BLaER1 treated with 17β-estradiol and CSF1 and Interleukin-3, amounts not matched to agents 10 nM and 100 nM (cell line): ENCODE results near the gene ATP5MG.

Source experiments
- H3K27ac ChIP-seq, 11 experiments: shearing (Covaris generic); formaldehyde crosslinking; 2 replicates each; pipeline ENCODE4 v1.8.1; 2022
- H3K27me3 ChIP-seq, 11 experiments: shearing (Covaris generic); formaldehyde crosslinking; 2 replicates each; pipeline ENCODE4 v1.8.1; 2022
- H3K36me3 ChIP-seq, 11 experiments: shearing (Covaris generic); formaldehyde crosslinking; 2 replicates each; pipeline ENCODE4 v1.8.1; 2022
- H3K4me1 ChIP-seq, 10 experiments: shearing (Covaris generic); formaldehyde crosslinking; 2 replicates each; pipeline ENCODE4 v1.8.1; 2022
- H3K4me2 ChIP-seq, 11 experiments: shearing (Covaris generic); formaldehyde crosslinking; 2 replicates each; pipeline ENCODE4 v1.8.1; 2022
- H3K4me3 ChIP-seq, 10 experiments: shearing (Covaris generic); formaldehyde crosslinking; 2 replicates each; pipeline ENCODE4 v1.8.1; 2022
- H3K9ac ChIP-seq, 11 experiments: shearing (Covaris generic); formaldehyde crosslinking; 2 replicates each; pipeline ENCODE4 v1.8.1; 2022
- H3K9me3 ChIP-seq, 11 experiments: shearing (Covaris generic); formaldehyde crosslinking; replicated peaks in 1 of 11; 2 replicates each; pipeline ENCODE4 v1.8.1; 2022
- H4K20me1 ChIP-seq, 11 experiments: shearing (Covaris generic); formaldehyde crosslinking; 2 replicates each; pipeline ENCODE4 v1.8.1; 2022
- Cebpa-rat ChIP-seq, 11 experiments: shearing (Covaris generic); IDR thresholded peaks; 2 replicates each; pipeline ENCODE4 v1.8.1; 2022

ATP5MG gene, protein sequence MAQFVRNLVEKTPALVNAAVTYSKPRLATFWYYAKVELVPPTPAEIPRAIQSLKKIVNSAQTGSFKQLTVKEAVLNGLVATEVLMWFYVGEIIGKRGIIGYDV

DNA sequence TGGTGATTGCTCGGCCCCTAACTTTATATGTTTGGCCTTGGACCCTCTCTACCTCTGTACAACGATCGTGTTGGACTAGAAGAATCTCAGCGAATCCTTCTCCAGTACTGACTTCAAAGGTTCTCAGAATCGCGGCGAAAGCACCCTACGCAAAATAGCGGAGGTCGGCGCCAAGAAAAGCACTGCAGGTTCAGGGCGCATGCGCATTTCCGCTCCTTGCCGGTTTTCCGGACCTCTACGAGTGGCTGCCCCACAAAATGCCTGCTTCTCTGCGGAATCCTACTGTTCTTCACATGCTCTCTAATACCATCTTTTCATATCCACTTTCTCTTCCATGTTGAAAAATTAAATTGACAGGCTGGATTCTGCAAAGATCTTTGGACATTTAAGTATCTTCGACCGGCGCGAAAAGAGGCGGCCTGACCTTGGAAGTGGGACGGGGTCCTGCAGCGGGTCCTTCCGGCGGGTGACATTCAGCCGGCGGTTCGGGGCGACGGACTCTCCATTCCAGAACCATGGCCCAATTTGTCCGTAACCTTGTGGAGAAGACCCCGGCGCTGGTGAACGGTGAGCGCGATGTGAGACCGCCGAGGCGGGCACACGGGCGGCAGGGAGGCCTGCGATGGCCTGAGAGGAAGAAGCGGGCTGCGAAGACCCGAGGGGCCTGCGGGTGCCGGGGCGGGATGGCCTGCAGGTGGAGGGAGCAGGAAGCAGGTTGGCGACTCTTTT is at the start of gene ATP5MG:
ATP5MG (plus strand) TSS at position 456 of the 729 bp plus-strand sequence; CDS start at position 516, 60 bp downstream.
- Histone ChIP-seq H3K9me3 (no peaks in the 10 kb centered on the region), H3K27ac (peak within 1 kb of the TSS; percentile 84 to 97 (median 93)), H4K20me1 (peaks cover 39 to 49% (median 44%) of the 10 kb centered on the region in 11 experiments; a peak in 21 of 22 replicates), H3K4me1 (peaks cover 36 to 50% (median 45%) of the 10 kb centered on the region in 10 experiments), H3K36me3 (peaks cover 46 to 73% (median 64%) of the 10 kb centered on the region in 11 experiments), H3K9ac (peak within 1 kb of the TSS; percentile 82 to 92 (median 88)), H3K27me3 (no peaks in the 10 kb centered on the region), H3K4me3 (peak within 1 kb of the TSS; percentile 86 to 97 (median 92)), H3K4me2 (peak within 1 kb of the TSS; percentile 80 to 95 (median 91))
- no peak for TF ChIP-seq Cebpa-rat (IDR thresholded peaks at IDR 0.05)

DNA sequence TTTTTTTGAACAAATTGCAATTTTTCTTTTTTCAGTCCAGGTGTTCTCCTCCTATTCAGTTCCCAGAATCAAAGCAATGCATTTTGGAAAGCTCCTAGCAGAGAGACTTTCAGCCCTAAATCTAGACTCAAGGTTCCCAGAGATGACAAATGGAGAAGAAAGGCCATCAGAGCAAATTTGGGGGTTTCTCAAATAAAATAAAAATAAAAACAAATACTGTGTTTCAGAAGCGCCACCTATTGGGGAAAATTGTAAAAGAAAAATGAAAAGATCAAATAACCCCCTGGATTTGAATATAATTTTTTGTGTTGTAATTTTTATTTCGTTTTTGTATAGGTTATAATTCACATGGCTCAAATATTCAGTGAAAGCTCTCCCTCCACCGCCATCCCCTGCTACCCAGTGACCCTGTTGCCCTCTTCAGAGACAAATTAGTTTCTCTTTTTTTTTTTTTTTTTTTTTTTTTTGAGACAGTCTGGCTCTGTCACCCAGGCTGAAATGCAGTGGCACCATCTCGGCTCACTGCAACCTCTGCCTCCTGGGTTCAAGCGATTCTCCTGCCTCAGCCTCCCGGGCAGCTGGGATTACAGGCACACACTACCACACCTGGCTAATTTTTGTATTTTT is 48.2 kb upstream of the ATP5MG start:
- no peak for TF ChIP-seq Cebpa-rat (IDR thresholded peaks at IDR 0.05)
- no peaks in the 10 kb centered on the region for H3K36me3 ChIP-seq
- H3K4me3 ChIP-seq = no peak overlapping the region
- no peaks in the 10 kb centered on the region for H3K9me3 ChIP-seq
- no peak overlapping the region for H3K4me2 ChIP-seq
- H3K9ac ChIP-seq = no peak overlapping the region
- H3K27me3 ChIP-seq = no peaks in the 10 kb centered on the region
- H3K27ac ChIP-seq = no peak overlapping the region
- 0 out of 20 replicates have a peak, but pooled peaks cover 0 to 5% (median 0%) of the 10 kb centered on the region in 10 experiments for H3K4me1 ChIP-seq
- H4K20me1 ChIP-seq = no peaks in the 10 kb centered on the region

DNA sequence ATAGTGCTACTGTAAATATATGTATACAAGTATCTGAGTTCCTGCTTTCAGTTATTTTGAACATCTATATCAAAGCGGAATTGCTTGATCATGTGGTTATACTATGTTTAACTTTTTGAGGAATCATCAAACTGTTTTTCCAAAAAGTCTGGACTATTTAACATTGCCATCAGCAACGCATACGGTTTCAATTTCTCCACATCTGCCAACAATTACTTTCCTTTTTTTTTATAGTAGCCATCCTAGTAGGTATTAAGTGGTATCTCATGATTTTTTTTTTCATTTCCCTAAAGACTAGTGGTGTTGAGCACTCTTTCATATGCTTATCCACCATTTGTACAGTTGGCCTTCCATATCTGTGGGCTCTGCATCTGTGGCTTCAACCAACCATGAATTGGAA is 43.3 kb upstream of the ATP5MG start:
- no peak overlapping the region for H3K4me3 ChIP-seq
- H3K9ac ChIP-seq = no peak overlapping the region
- peaks cover 0 to 6% (median under 1%) of the 10 kb centered on the region in 11 experiments; a peak in 5 of 22 replicates for H3K36me3 ChIP-seq
- H3K27me3 ChIP-seq = no peaks in the 10 kb centered on the region
- H3K27ac ChIP-seq = no peak overlapping the region
- peaks cover 0 to 24% (median 5%) of the 10 kb centered on the region in 11 experiments; a peak in 9 of 22 replicates for H4K20me1 ChIP-seq
- H3K4me2 ChIP-seq = no peak overlapping the region
- no peak for TF ChIP-seq Cebpa-rat (IDR thresholded peaks at IDR 0.05)
- no peaks in the 10 kb centered on the region for H3K9me3 ChIP-seq
- H3K4me1 ChIP-seq = peaks cover 12 to 28% (median 16%) of the 10 kb centered on the region in 10 experiments

DNA sequence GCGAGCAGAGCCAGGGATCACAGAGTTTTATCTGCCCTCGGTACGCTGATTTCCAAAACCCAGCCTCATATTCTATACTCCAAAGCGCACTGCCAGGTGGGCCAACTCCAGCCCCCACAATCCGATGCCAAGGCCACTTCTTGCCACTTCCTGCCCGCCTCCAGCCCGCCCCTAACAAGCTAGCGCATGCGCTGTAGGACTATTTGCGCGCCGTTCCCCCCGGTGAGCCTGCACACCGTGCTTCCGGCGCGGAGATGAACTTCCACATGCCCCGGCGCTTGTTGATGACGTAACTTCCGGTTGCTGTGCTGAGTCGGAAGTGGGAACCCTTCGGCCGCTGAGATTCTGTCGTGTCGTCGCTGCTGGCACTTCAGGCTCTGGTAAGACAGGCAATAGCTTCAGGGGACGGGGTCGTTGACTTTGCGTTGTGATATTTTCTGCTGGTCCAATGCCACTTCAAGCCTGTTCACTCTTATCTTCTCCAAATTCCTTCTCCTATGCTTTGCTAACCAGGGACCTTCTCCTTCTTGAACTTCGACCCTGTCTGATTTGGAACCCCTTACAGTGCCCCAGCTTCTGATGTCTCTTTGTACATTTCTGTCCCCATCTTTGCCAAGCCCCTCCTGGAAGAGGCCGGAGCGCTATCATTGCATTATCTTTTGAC is 42.0 kb upstream of the ATP5MG start, which contains the start of gene UBE4A:
UBE4A (plus strand) TSS at position 306 of the 664 bp plus-strand sequence. CDS start 5,481 bp downstream, outside the sequence.
- Histone ChIP-seq H3K4me1 (peaks cover 12 to 28% (median 16%) of the 10 kb centered on the region in 10 experiments), H4K20me1 (peaks cover 0 to 37% (median 18%) of the 10 kb centered on the region in 11 experiments; a peak in 11 of 22 replicates), H3K4me2 (peak within 1 kb of the TSS; percentile 78 to 98 (median 91)), H3K9ac (peak within 1 kb of the TSS; percentile 75 to 91 (median 84)), H3K27ac (peak within 1 kb of the TSS; percentile 39 to 83 (median 75)), H3K4me3 (peak within 1 kb of the TSS; percentile 76 to 94 (median 88)), H3K27me3 (no peaks in the 10 kb centered on the region), H3K9me3 (no peaks in the 10 kb centered on the region), H3K36me3 (peaks cover 2 to 19% (median 13%) of the 10 kb centered on the region in 11 experiments; a peak in 19 of 22 replicates)
- TF ChIP-seq Cebpa-rat (IDR thresholded peaks at IDR 0.05) = peak in 3 of 11 experiments; percentile 29 to 68 (median 53); a peak in 3 of 22 replicates

DNA sequence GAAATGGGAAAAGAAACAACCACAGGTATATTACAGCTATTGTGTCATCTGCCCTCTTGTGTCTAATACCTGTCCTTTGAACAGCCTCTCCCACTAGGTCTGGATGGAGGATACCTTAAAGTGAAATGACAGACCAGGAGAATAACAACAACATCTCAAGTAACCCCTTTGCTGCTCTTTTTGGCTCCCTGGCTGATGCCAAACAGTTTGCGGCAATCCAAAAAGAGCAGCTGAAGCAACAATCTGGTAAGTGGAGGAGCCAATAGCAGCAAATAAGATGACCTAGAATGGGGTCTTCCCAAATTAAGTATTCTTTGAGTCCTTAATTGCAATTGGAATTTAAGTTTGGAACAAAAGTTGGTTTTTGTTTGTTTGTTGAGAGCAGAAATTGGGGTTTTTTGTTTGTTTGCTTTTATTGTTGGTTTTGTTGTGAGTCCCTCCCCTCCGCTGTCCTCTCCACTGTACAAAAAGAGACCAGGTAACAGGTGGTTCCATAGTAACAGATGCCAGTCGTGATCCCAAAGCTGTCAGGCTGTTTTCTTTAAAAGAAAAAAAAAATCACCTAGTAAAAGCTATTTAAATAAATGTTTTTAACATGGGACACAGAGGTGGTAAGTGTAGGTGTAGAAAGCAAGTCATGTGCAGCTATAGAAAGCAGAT is 36.3 kb upstream of the ATP5MG start:
- TF ChIP-seq Cebpa-rat (IDR thresholded peaks at IDR 0.05) = no peak
- H3K36me3 ChIP-seq = peaks cover 57 to 76% (median 69%) of the 10 kb centered on the region in 11 experiments
- peaks cover 0 to 42% (median 23%) of the 10 kb centered on the region in 11 experiments; a peak in 11 of 22 replicates for H4K20me1 ChIP-seq

DNA sequence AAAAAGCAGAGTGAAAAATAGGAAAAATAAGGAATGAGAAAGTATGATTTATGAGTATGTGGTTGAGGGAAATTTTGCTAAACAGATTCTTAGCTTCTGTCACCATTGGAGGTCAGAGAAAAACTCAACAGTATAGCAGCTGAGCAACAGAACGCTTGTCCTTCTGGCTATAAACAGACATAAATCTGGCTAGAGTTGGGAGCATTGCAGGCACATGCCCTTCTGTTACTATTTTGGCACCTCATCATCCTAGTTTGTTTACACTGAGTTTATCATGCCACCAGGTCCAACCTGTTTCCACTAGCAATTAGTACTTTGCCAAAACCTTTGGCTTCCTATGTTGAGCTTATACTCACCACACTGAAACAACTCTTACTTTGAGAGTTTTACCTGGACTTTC is 35.1 kb upstream of the ATP5MG start:
- no peaks in the 10 kb centered on the region for H3K9me3 ChIP-seq
- TF ChIP-seq Cebpa-rat (IDR thresholded peaks at IDR 0.05) = no peak
- H3K36me3 ChIP-seq = peaks cover 69 to 88% (median 81%) of the 10 kb centered on the region in 11 experiments
- no peak overlapping the region for H3K4me3 ChIP-seq
- no peaks in the 10 kb centered on the region for H3K27me3 ChIP-seq
- H3K4me1 ChIP-seq = peaks cover 0 to 15% (median 2%) of the 10 kb centered on the region in 10 experiments; a peak in 13 of 20 replicates
- no peak overlapping the region for H3K27ac ChIP-seq
- H3K4me2 ChIP-seq = no peak overlapping the region
- H3K9ac ChIP-seq = no peak overlapping the region
- peaks cover 0 to 42% (median 23%) of the 10 kb centered on the region in 11 experiments; a peak in 11 of 22 replicates for H4K20me1 ChIP-seq

More for the DNA sequence above, 36.3 kb upstream of the ATP5MG start:
- H3K4me1 ChIP-seq = peaks cover 10 to 27% (median 14%) of the 10 kb centered on the region in 10 experiments
- no peak overlapping the region; a peak in 1 of 22 replicates for H3K9ac ChIP-seq
- no peak overlapping the region for H3K27ac ChIP-seq
- H3K9me3 ChIP-seq = no peaks in the 10 kb centered on the region
- H3K4me3 ChIP-seq = no peak overlapping the region
- H3K27me3 ChIP-seq = no peaks in the 10 kb centered on the region
- no peak overlapping the region for H3K4me2 ChIP-seq

DNA sequence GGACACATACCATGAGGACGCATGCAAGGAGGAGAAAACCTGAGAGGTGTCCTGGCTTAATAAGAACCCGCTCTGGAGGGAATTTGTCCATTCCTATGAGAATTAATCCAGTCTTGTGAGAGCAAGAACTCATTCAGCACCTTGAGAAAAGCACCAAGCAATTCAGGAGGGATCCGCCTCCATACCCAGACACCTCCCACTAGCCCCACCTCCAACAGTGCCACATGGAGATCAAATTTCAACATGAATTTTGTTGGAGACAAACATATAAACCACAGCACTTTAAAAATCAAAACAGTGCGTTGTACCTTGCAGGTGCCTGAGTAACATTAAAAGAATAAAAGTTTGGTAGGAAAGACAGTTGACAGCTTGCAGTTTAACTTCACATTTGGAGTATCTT is 30.6 kb upstream of the ATP5MG start:
- no peak for TF ChIP-seq Cebpa-rat (IDR thresholded peaks at IDR 0.05)

DNA sequence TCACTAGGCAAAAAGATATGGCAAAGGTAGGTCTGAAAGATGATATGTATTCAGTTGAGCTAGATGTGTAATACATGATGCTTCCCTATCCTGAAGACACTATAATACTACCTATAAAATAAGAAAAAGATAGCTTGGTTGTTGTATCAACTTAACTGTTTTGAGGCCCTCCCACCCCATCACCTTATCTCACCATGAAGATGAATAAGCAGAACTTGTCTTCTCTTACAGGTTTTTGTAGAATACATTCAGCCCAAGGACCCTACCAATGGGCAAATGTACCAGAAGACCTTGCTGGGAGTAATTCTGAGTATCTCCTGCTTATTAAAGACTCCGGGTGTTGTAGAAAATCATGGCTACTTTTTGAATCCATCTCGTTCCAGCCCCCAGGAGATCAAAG is 28.1 kb upstream of the ATP5MG start:
- Histone ChIP-seq H3K4me2 (no peak overlapping the region), H3K27ac (no peak overlapping the region), H3K27me3 (no peaks in the 10 kb centered on the region), H3K4me1 (no peaks in the 10 kb centered on the region), H3K4me3 (no peak overlapping the region), H3K9me3 (no peaks in the 10 kb centered on the region), H3K9ac (no peak overlapping the region), H4K20me1 (no peaks in the 10 kb centered on the region; a peak in 1 of 22 replicates), H3K36me3 (peaks cover 98 to 100% (median 100%) of the 10 kb centered on the region in 11 experiments)
- TF ChIP-seq Cebpa-rat (IDR thresholded peaks at IDR 0.05) = no peak

More for the DNA sequence above, 30.6 kb upstream of the ATP5MG start:
- no peaks in the 10 kb centered on the region for H3K9me3 ChIP-seq
- H3K4me1 ChIP-seq = no peaks in the 10 kb centered on the region
- H3K27me3 ChIP-seq = no peaks in the 10 kb centered on the region
- H3K9ac ChIP-seq = no peak overlapping the region
- H3K4me3 ChIP-seq = no peak overlapping the region
- no peak overlapping the region for H3K4me2 ChIP-seq
- peaks cover 0 to 5% (median 0%) of the 10 kb centered on the region in 11 experiments; a peak in 1 of 22 replicates for H4K20me1 ChIP-seq
- H3K27ac ChIP-seq = no peak overlapping the region
- peaks cover 99 to 100% (median 100%) of the 10 kb centered on the region in 11 experiments for H3K36me3 ChIP-seq
